ENCODE measurements around the gene SHROOM1.

GRCh38 chr5:132831095-132831860 lies 831 bp upstream of the SHROOM1 start:
- TF ChIP-seq RFX5 (IDR thresholded peaks at IDR 0.05; ENCODE audit: borderline replicate concordance, low read depth, low read length) (no peak), CTBP2 (IDR thresholded peaks at IDR 0.05; ENCODE audit: borderline replicate concordance, insufficient read depth, insufficient read length, low read length) (no peak), FOSL1 (IDR thresholded peaks at IDR 0.05; ENCODE audit: insufficient read depth, low read depth, low read length) (no peak), TBP (IDR thresholded peaks at IDR 0.05; ENCODE audit: low read depth, low read length) (no peak), E2F6 (IDR thresholded peaks at IDR 0.05) (no peak)

Measured in H1 (cell line).